B cell (primary cell): ENCODE results near the gene SCNN1G. TPM values are rescaled to one million over a fixed set of nuclear protein-coding genes. Genes with fewer than 3 reads are reported as not detected.

ENCODE experiments used
- ATAC-seq: fragments of 200-7000 bp; cut with Tn5 transposase; one replicate; pipeline ENCODE4 v1.10.0; 2021; ENCODE audit warnings: low read depth, mild to moderate bottlenecking, moderate number of reproducible peaks, moderate library complexity
- CTCF ChIA-PET: fragments of 350-600 bp; sonication (Branson Sonifier 250); formaldehyde crosslinking; loops from one replicate; lab custom pipeline; 2021; ENCODE audit warnings: antibody characterized with exemption, inconsistent platforms; lab: Charles Lee
- POLR2A ChIA-PET: fragments of 350-600 bp; sonication (Branson Sonifier 250); formaldehyde crosslinking; loops from one replicate; lab custom pipeline; 2021; ENCODE audit warnings: antibody characterized with exemption; lab: Charles Lee
- DNase-seq: peaks from one replicate; pipeline ENCODE4 v3.0.0; 2013
- H2AFZ ChIP-seq: 2 replicates; pipeline ENCODE4 v1.6.1; 2012; ENCODE audit warnings: mild to moderate bottlenecking, low read depth, low read length; ENCODE audit not compliant: insufficient read depth, poor library complexity, severe bottlenecking
- H3K27ac ChIP-seq, 2 donors: 1 replicate in 1 of 2; 2 replicates in 1 of 2; pipeline ENCODE4 v1.5.1; 2012 to 2013; ENCODE audit warnings: low read length in 2 of 2, mild to moderate bottlenecking in 2 of 2, moderate library complexity in 1 of 2
- H3K27me3 ChIP-seq, 4 experiments: fragments of 200-600 bp in 1 of 4; sonication (generic) in 1 of 4; replicated peaks in 1 of 4; 1 replicate in 2 of 4; 2 replicates in 2 of 4; pipeline versions ENCODE4 v1.6.1 to v1.7.0; 2013 to 2016; ENCODE audit warnings: low read length in 3 of 4, mild to moderate bottlenecking in 2 of 4, mixed read lengths in 1 of 4, moderate library complexity in 1 of 4; ENCODE audit not compliant: insufficient read depth in 4 of 4, control insufficient read depth in 3 of 4; ENCODE audit errors: control extremely low read depth in 1 of 4
- H3K36me3 ChIP-seq, 2 experiments: replicated peaks in 1 of 2; 1 replicate in 1 of 2; 2 replicates in 1 of 2; pipeline versions ENCODE4 v1.6.1 to v1.7.1; 2013; ENCODE audit warnings: low read length in 1 of 2; ENCODE audit not compliant: insufficient read depth in 2 of 2, control insufficient read depth in 1 of 2; ENCODE audit errors: control extremely low read depth in 1 of 2, extremely low read depth in 1 of 2
- H3K4me1 ChIP-seq, 2 donors: fragments of 200-600 bp in 1 of 2; sonication (generic) in 1 of 2; 1 replicate in 1 of 2; 2 replicates in 1 of 2; pipeline versions ENCODE4 v1.5.1 to v1.6.1; 2013 to 2017; ENCODE audit warnings: low read length in 2 of 2; ENCODE audit not compliant: control insufficient read depth in 2 of 2, insufficient read depth in 2 of 2
- H3K4me2 ChIP-seq: replicated peaks from 2 replicates; pipeline ENCODE3; 2012; ENCODE audit warnings: mild to moderate bottlenecking, low read depth, low read length; ENCODE audit not compliant: poor library complexity, severe bottlenecking
- H3K4me3 ChIP-seq, 5 experiments: fragments of 200-600 bp in 1 of 5; sonication (generic) in 1 of 5; 1 replicate in 3 of 5; 2 replicates in 2 of 5; pipeline versions ENCODE4 v1.5.1 to v1.7.0; 2011 to 2016; ENCODE audit warnings: low read length in 4 of 5, mild to moderate bottlenecking in 4 of 5, low read depth in 2 of 5, control low read depth in 1 of 5, moderate library complexity in 1 of 5; ENCODE audit not compliant: insufficient read depth in 1 of 5; ENCODE audit errors: control extremely low read depth in 1 of 5, extremely low read depth in 1 of 5
- H3K79me2 ChIP-seq: fragments of 200-600 bp; sonication (generic); one replicate; pipeline ENCODE4 v1.6.0; 2016; ENCODE audit warnings: low read length; ENCODE audit not compliant: control insufficient read depth, insufficient read depth
- H3K9ac ChIP-seq: fragments of 200-600 bp; sonication (generic); 2 replicates; pipeline ENCODE4 v1.6.1; 2017; ENCODE audit warnings: mild to moderate bottlenecking, low read length, moderate library complexity
- H3K9me3 ChIP-seq, 3 donors: one replicate each; pipeline versions ENCODE4 v1.6.1 to v1.7.1; 2013; ENCODE audit warnings: low read length in 2 of 3; ENCODE audit not compliant: control insufficient read depth in 2 of 3, insufficient read depth in 1 of 3; ENCODE audit errors: control extremely low read depth in 1 of 3
- H4K20me1 ChIP-seq: 2 replicates; pipeline ENCODE4 v1.6.0; 2012; ENCODE audit warnings: mild to moderate bottlenecking, low read length; ENCODE audit not compliant: insufficient read depth, control insufficient read depth, poor library complexity, severe bottlenecking
- H3K27ac Mint-ChIP-seq: one replicate; pipeline ENCODE4 v1.8.0; 2021; ENCODE audit warnings: mixed read lengths
- H3K27me3 Mint-ChIP-seq: one replicate; pipeline ENCODE4 v1.8.0; 2021; ENCODE audit warnings: mixed read lengths
- H3K4me1 Mint-ChIP-seq: one replicate; pipeline ENCODE4 v1.8.0; 2021; ENCODE audit warnings: mixed read lengths
- H3K4me3 Mint-ChIP-seq: one replicate; pipeline ENCODE4 v1.8.0; 2021; ENCODE audit warnings: mixed read lengths
- H3K9me3 Mint-ChIP-seq: one replicate; pipeline ENCODE4 v1.8.0; 2022; ENCODE audit warnings: mixed read lengths; ENCODE audit not compliant: insufficient read depth
- CTCF ChIP-seq: fragments of 200-600 bp; IDR thresholded peaks from one replicate; pipeline ENCODE4 v1.8.0; 2022; ENCODE audit warnings: antibody characterized with exemption, mild to moderate bottlenecking
- EZH2 ChIP-seq: IDR thresholded peaks from 2 replicates; pipeline ENCODE4 v1.6.1; 2012; ENCODE audit warnings: borderline replicate concordance, low read depth, mild to moderate bottlenecking, moderate library complexity, low read length; ENCODE audit not compliant: insufficient read depth, poor library complexity, severe bottlenecking
- WGBS: methylation state at CpG from one replicate; pipeline ENCODE4 v1.1.5; 2013; ENCODE audit warnings: missing lambda C conversion rate; ENCODE audit not compliant: insufficient coverage; 5-methylcytosine and 5-hydroxymethylcytosine counted together
- intact Hi-C: fragments of 100-400 bp; cut with micrococcal nuclease; formaldehyde crosslinking; loops from one replicate; pipeline ENCODE4 v1.10.0; 2022
- polyA plus RNA-seq: library from polyadenylated mRNA; depleted of rRNA; stranded (reverse); fragments of >200 nt; gene quantifications from 2 replicates; pipeline ENCODE4 v1.2.3, GENCODE V29; 2012
- total RNA-seq, 2 donors: library from RNA; stranded (reverse); fragments of 120-200 nt in 1 of 2; gene quantifications; 1 replicate in 1 of 2; 2 replicates in 1 of 2; pipeline versions ENCODE4 v1.2.3 to v1.2.4, GENCODE V29; 2013 to 2022

Gene SCNN1G
- total and polyA plus RNA-seq, 2 donors (not counting 1 experiment from before 2014, with no cell fraction given), result not detected

GRCh38 chr16:23132775-23133463 is 49.6 kb upstream of the SCNN1G start:
- ChIA-PET CTCF (no interaction called here), POLR2A (no interaction called here)
- no peak overlapping the region for H3K4me3 Mint-ChIP-seq

More at GRCh38 chr16:23132775-23133463, 49.6 kb upstream of the SCNN1G start:
- Histone ChIP-seq H3K4me2 (no peak overlapping the region), H2AFZ (no peak overlapping the region), H3K79me2 (peaks cover 3% of the 10 kb centered on the region), H3K4me1 (no peaks in the 10 kb centered on the region), H4K20me1 (no peaks in the 10 kb centered on the region), H3K27me3 (no peaks in the 10 kb centered on the region), H3K4me3 (no peak overlapping the region), H3K9ac (no peak overlapping the region), H3K27ac (no peak overlapping the region), H3K9me3 (peaks cover 0 to 10% (median 4%) of the 10 kb centered on the region in 3 donors), H3K36me3 (no peaks in the 10 kb centered on the region)
- 94% methylated on average over 6 of the region's 11 CpGs for WGBS
- Mint-ChIP-seq H3K27ac (no peak overlapping the region), H3K4me1 (peaks cover 7% of the 10 kb centered on the region), H3K27me3 (peaks cover 6% of the 10 kb centered on the region), H3K9me3 (peaks cover 2% of the 10 kb centered on the region)
- ATAC-seq (no peak), DNase-seq (no peak)
- intact Hi-C loops, result no loop called here
- TF ChIP-seq CTCF (no peak), EZH2 (no peak)
